Measurements from ENCODE around the gene ZNF496.

- TF ChIP-seq CTCF (IDR thresholded peaks at IDR 0.05) (no peak), POLR2AphosphoS5 (IDR thresholded peaks at IDR 0.05) (no peak), POLR2A (IDR thresholded peaks at IDR 0.05; ENCODE audit: low read depth) (no peak), EP300 (IDR thresholded peaks at IDR 0.05) (no peak)
These were observed 9.2 kb downstream of the ZNF496 start for GRCh38 chr1:247322442-247322841.

All from esophagus muscularis mucosa (tissue), 4 donors.